ENCODE data around the gene BAZ2B.
"Not testable (repeated sequence)": the region's sequence is repeated elsewhere in the genome, so short reads cannot be mapped to it uniquely, and the experiment has no call there.

The BAZ2B gene

GRCh38 chr2:159571540-159572260, 44.6 kb downstream of the BAZ2B start:
- ATAC-seq, result no peak

GRCh38 chr2:159564081-159564480, 52.3 kb downstream of the BAZ2B start:
- no peak for ATAC-seq

- ATAC-seq, result no peak
Observed at GRCh38 chr2:159562248-159562647, 54.1 kb downstream of the BAZ2B start.

GRCh38 chr2:159561786-159562185, 54.6 kb downstream of the BAZ2B start:
- ATAC-seq, result no peak

- ATAC-seq, result no peak
Observed at GRCh38 chr2:159561242-159561641, 55.1 kb downstream of the BAZ2B start.

GRCh38 chr2:159559034-159559433, 57.3 kb downstream of the BAZ2B start:
- ATAC-seq, result no peak

GRCh38 chr2:159558479-159558878, 57.9 kb downstream of the BAZ2B start:
- no peak for ATAC-seq

- no peak for ATAC-seq
Observed at GRCh38 chr2:159557437-159558034, 58.8 kb downstream of the BAZ2B start.

GRCh38 chr2:159555651-159556392, 60.5 kb downstream of the BAZ2B start:
- ATAC-seq, result no peak

GRCh38 chr2:159553727-159554126, 62.6 kb downstream of the BAZ2B start:
- no peak for ATAC-seq

- ATAC-seq, result no peak
Observed at GRCh38 chr2:159551806-159552205, 64.5 kb downstream of the BAZ2B start.

GRCh38 chr2:159550231-159550630, 66.1 kb downstream of the BAZ2B start:
- ATAC-seq, result no peak

- no peak for ATAC-seq
Observed at GRCh38 chr2:159549234-159549633, 67.1 kb downstream of the BAZ2B start.

- ATAC-seq, result no peak
Observed at GRCh38 chr2:159546716-159547430, 69.5 kb downstream of the BAZ2B start.

- ATAC-seq, result no peak
Observed at GRCh38 chr2:159546039-159546438, 70.3 kb downstream of the BAZ2B start.

- ATAC-seq, result no peak
Observed at GRCh38 chr2:159545085-159545484, 71.3 kb downstream of the BAZ2B start.

GRCh38 chr2:159542101-159542500, 74.2 kb downstream of the BAZ2B start:
- no peak for ATAC-seq

- no peak for ATAC-seq
Observed at GRCh38 chr2:159539701-159540100, 76.6 kb downstream of the BAZ2B start.

- ATAC-seq, result no peak
Observed at GRCh38 chr2:159538801-159539200, 77.5 kb downstream of the BAZ2B start.

GRCh38 chr2:159535261-159535660, 81.1 kb downstream of the BAZ2B start:
- not testable (repeated sequence) for ATAC-seq

- ATAC-seq, result no peak
Observed at GRCh38 chr2:159531475-159531874, 84.9 kb downstream of the BAZ2B start.

- ATAC-seq, result no peak
Observed at GRCh38 chr2:159526433-159526832, 89.9 kb downstream of the BAZ2B start.

- ATAC-seq, result no peak
Observed at GRCh38 chr2:159525012-159525411, 91.3 kb downstream of the BAZ2B start.

Data from activated CD4-positive, CD25-positive, alpha-beta regulatory T cell treated with anti-CD3 and anti-CD28 coated beads, Interleukin-2, amount 50 U/mL, for 24 hours (primary cell).